WERI-Rb-1 (cell line): ENCODE data around the gene AFAP1.

Source experiments
- DNase-seq: peaks from one replicate; pipeline ENCODE4 v3.0.0-alpha.2; 2020
- H3K27ac ChIP-seq: fragments of 250-450 bp; sonication (Bioruptor Pico); 2 replicates; pipeline ENCODE4 v1.5.1; 2020; ENCODE audit warnings: mild to moderate bottlenecking, moderate library complexity
- H3K27me3 ChIP-seq: fragments of 250-450 bp; sonication (Bioruptor Pico); 2 replicates; pipeline ENCODE4 v1.5.1; 2021; ENCODE audit warnings: mild to moderate bottlenecking, low read depth, moderate library complexity; ENCODE audit not compliant: insufficient read depth, severe bottlenecking
- H3K36me3 ChIP-seq: fragments of 250-450 bp; sonication (Bioruptor Pico); 2 replicates; pipeline ENCODE4 v1.5.1; 2020; ENCODE audit warnings: mild to moderate bottlenecking, moderate library complexity
- H3K4me3 ChIP-seq: 2 replicates; pipeline ENCODE4 v1.5.1; 2011; ENCODE audit warnings: low read depth, mild to moderate bottlenecking, control low read depth, low read length
- H3K9me3 ChIP-seq: fragments of 250-450 bp; sonication (Bioruptor Pico); 2 replicates; pipeline ENCODE4 v1.5.1; 2021; ENCODE audit warnings: mild to moderate bottlenecking, moderate library complexity; ENCODE audit not compliant: severe bottlenecking
- CTCF ChIP-seq: IDR thresholded peaks from 2 replicates; pipeline ENCODE4 v1.5.1; 2011; ENCODE audit warnings: low read depth, mild to moderate bottlenecking, control low read depth, inconsistent platforms, low read length

The AFAP1 gene

GRCh38 chr4:7733801-7734650, 205.6 kb downstream of the AFAP1 start:
- Histone ChIP-seq H3K4me3 (no peak overlapping the region), H3K36me3 (peaks cover 60% of the 10 kb centered on the region), H3K27ac (no peak overlapping the region), H3K27me3 (no peaks in the 10 kb centered on the region), H3K9me3 (no peaks in the 10 kb centered on the region)
- no peak for TF ChIP-seq CTCF
- no peak for DNase-seq

- Histone ChIP-seq H3K27me3 (no peaks in the 10 kb centered on the region), H3K27ac (no peak overlapping the region), H3K4me3 (no peak overlapping the region), H3K9me3 (no peaks in the 10 kb centered on the region), H3K36me3 (peaks cover 54% of the 10 kb centered on the region)
- TF ChIP-seq CTCF, result no peak
- DNase-seq, result no peak
Observed at GRCh38 chr4:7733201-7733600, 206.5 kb downstream of the AFAP1 start.

GRCh38 chr4:7732263-7732662, 207.4 kb downstream of the AFAP1 start:
- Histone ChIP-seq H3K36me3 (peaks cover 54% of the 10 kb centered on the region), H3K27ac (no peak overlapping the region), H3K27me3 (no peaks in the 10 kb centered on the region), H3K9me3 (no peaks in the 10 kb centered on the region), H3K4me3 (no peak overlapping the region)
- no peak for TF ChIP-seq CTCF
- DNase-seq, result no peak

- Histone ChIP-seq H3K9me3 (no peaks in the 10 kb centered on the region), H3K4me3 (no peak overlapping the region), H3K27ac (no peak overlapping the region), H3K36me3 (peaks cover 52% of the 10 kb centered on the region), H3K27me3 (no peaks in the 10 kb centered on the region)
- DNase-seq, result no peak
- no peak for TF ChIP-seq CTCF
Observed at GRCh38 chr4:7731437-7731836, 208.2 kb downstream of the AFAP1 start.

- H3K36me3 ChIP-seq, result peaks cover 56% of the 10 kb centered on the region
- no peak for DNase-seq
- no peaks in the 10 kb centered on the region for H3K27me3 ChIP-seq
Observed at GRCh38 chr4:7727749-7728148, 211.9 kb downstream of the AFAP1 start.

More at GRCh38 chr4:7727749-7728148, 211.9 kb downstream of the AFAP1 start:
- H3K27ac ChIP-seq, result no peak overlapping the region
- H3K9me3 ChIP-seq, result no peaks in the 10 kb centered on the region
- TF ChIP-seq CTCF, result no peak
- no peak overlapping the region for H3K4me3 ChIP-seq
